ENCODE results near the gene PPP4R4. TPM values are rescaled to one million over a fixed set of nuclear protein-coding genes. Genes with fewer than 3 reads are reported as not detected.

The PPP4R4 gene
- total RNA-seq, 1 experiment from 2014 or later, result 3.9 TPM

DNA sequence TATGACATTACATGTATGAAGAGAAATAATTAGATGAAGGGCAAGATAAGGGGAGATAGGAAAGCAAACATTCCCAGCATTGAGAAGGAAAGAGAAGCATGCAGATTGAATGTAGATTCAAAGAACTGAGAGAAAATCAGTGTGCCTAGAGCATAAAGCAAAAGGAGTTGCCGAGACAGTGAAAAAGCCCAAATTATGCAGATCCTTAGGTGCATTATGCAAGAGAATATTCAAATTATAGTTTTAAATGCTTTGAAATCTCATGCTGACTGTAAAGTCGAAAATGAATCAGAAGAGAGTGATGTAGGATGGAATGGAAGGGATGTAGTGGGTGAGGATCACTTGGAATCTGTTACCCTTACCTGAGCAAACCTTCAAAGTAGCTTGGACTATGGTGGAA lies 49.9 kb downstream of the PPP4R4 start:
- H3K4me2 ChIP-seq (ENCODE audit: insufficient read depth, insufficient read length, low read length), result no peak overlapping the region
- peaks cover 0 to 2% of the 10 kb centered on the region in 2 experiments; a peak in 2 of 5 replicates for H3K9me3 Mint-ChIP-seq
- no peak overlapping the region for H2AFZ ChIP-seq (ENCODE audit: low read length)
- H3K56ac ChIP-seq (ENCODE audit: insufficient read length, low read depth, low read length), result no peak overlapping the region
- H3K79me2 ChIP-seq (ENCODE audit: insufficient read depth, low read length), result no peaks in the 10 kb centered on the region; the same call in 1 of the 2 replicates
- H3K36me3 Mint-ChIP-seq (ENCODE audit: insufficient read depth in 1 of 3, low read depth in 3 of 3), result peaks cover 1 to 6% (median 2%) of the 10 kb centered on the region in 3 experiments; a peak in 4 of 7 replicates
- H3K27me3 Mint-ChIP-seq (ENCODE audit: low read depth), result no peaks in the 10 kb centered on the region
- H4K91ac ChIP-seq (ENCODE audit: insufficient read length, low read depth, low read length), result no peak overlapping the region
- H3K79me1 ChIP-seq (ENCODE audit: insufficient read depth, low read depth, low read length, poor library complexity, severe bottlenecking), result no peaks in the 10 kb centered on the region
- no peak overlapping the region for H2BK15ac ChIP-seq (ENCODE audit: low read depth, low read length)
- no peak overlapping the region for H3K14ac ChIP-seq (ENCODE audit: insufficient read depth, low read length)
- no peaks in the 10 kb centered on the region for H3K23me2 ChIP-seq (ENCODE audit: insufficient read length, low read depth, low read length, poor library complexity, severe bottlenecking)
- H4K20me1 ChIP-seq (ENCODE audit: control insufficient read depth, insufficient read depth, insufficient read length), result no peaks in the 10 kb centered on the region
- no peak overlapping the region for H3K18ac ChIP-seq (ENCODE audit: insufficient read length, low read depth, low read length)
- H3K4me1 ChIP-seq (ENCODE audit: insufficient read depth, low read length), result no peaks in the 10 kb centered on the region
- no peak overlapping the region for H2BK20ac ChIP-seq (ENCODE audit: low read depth, low read length, poor library complexity, severe bottlenecking)
- H2BK12ac ChIP-seq (ENCODE audit: insufficient read length, low read depth, low read length), result no peak overlapping the region
- H4K5ac ChIP-seq (ENCODE audit: insufficient read length, low read depth, low read length), result no peak overlapping the region
- H3K23ac ChIP-seq (ENCODE audit: insufficient read length, low read depth, low read length), result no peak overlapping the region
- no peak overlapping the region for H3K4me3 Mint-ChIP-seq
- no peaks in the 10 kb centered on the region for H3K9me3 ChIP-seq (ENCODE audit: control insufficient read depth, low read depth, low read length)
- H4K8ac ChIP-seq (replicated peaks; ENCODE audit: insufficient read length, low read depth, low read length), result no peak overlapping the region
- no peak overlapping the region for H3K27ac ChIP-seq (ENCODE audit: insufficient read length, low read depth, low read length)
- H3K27ac Mint-ChIP-seq, result 0 out of 7 replicates have a peak overlapping the region, but pooled peaks of 1 of the 3 experiments have one; percentile 9
- no peak for DNase-seq
- H2BK120ac ChIP-seq (ENCODE audit: low read depth, low read length, poor library complexity, severe bottlenecking), result no peak overlapping the region
- H3T11ph ChIP-seq (ENCODE audit: low read length), result no peak overlapping the region
- no peaks in the 10 kb centered on the region for H3K4me1 Mint-ChIP-seq
- no peak overlapping the region for H2BK5ac ChIP-seq (ENCODE audit: insufficient read length, low read length)
- no peak overlapping the region for H2AK5ac ChIP-seq (ENCODE audit: insufficient read length, low read length)
- TF ChIP-seq, protein P1, sequence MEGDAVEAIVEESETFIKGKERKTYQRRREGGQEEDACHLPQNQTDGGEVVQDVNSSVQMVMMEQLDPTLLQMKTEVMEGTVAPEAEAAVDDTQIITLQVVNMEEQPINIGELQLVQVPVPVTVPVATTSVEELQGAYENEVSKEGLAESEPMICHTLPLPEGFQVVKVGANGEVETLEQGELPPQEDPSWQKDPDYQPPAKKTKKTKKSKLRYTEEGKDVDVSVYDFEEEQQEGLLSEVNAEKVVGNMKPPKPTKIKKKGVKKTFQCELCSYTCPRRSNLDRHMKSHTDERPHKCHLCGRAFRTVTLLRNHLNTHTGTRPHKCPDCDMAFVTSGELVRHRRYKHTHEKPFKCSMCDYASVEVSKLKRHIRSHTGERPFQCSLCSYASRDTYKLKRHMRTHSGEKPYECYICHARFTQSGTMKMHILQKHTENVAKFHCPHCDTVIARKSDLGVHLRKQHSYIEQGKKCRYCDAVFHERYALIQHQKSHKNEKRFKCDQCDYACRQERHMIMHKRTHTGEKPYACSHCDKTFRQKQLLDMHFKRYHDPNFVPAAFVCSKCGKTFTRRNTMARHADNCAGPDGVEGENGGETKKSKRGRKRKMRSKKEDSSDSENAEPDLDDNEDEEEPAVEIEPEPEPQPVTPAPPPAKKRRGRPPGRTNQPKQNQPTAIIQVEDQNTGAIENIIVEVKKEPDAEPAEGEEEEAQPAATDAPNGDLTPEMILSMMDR (conservative IDR thresholded peaks at IDR 0.05), result no peak
- H3K9ac ChIP-seq (ENCODE audit: extremely low read depth, insufficient read length, low read length), result no peak overlapping the region
- WGBS (ENCODE audit: extremely low coverage, insufficient read length, low lambda C conversion rate), result no CpG with 5 or more reads among the region's 2 CpGs
- no peaks in the 10 kb centered on the region for H3K27me3 ChIP-seq (ENCODE audit: insufficient read depth, low read length)
- no peak overlapping the region for H3K4ac ChIP-seq (ENCODE audit: low read depth, low read length)
